WERI-Rb-1 (cell line): ENCODE results near the gene CCNQ.

Experiments
- DNase-seq: peaks from one replicate; pipeline ENCODE4 v3.0.0-alpha.2; 2020
- H3K27ac ChIP-seq: fragments of 250-450 bp; sonication (Bioruptor Pico); 2 replicates; pipeline ENCODE4 v1.5.1; 2020; ENCODE audit warnings: mild to moderate bottlenecking, moderate library complexity
- H3K27me3 ChIP-seq: fragments of 250-450 bp; sonication (Bioruptor Pico); 2 replicates; pipeline ENCODE4 v1.5.1; 2021; ENCODE audit warnings: mild to moderate bottlenecking, low read depth, moderate library complexity; ENCODE audit not compliant: insufficient read depth, severe bottlenecking
- H3K36me3 ChIP-seq: fragments of 250-450 bp; sonication (Bioruptor Pico); 2 replicates; pipeline ENCODE4 v1.5.1; 2020; ENCODE audit warnings: mild to moderate bottlenecking, moderate library complexity
- H3K4me3 ChIP-seq: 2 replicates; pipeline ENCODE4 v1.5.1; 2011; ENCODE audit warnings: low read depth, mild to moderate bottlenecking, control low read depth, low read length
- H3K9me3 ChIP-seq: fragments of 250-450 bp; sonication (Bioruptor Pico); 2 replicates; pipeline ENCODE4 v1.5.1; 2021; ENCODE audit warnings: mild to moderate bottlenecking, moderate library complexity; ENCODE audit not compliant: severe bottlenecking
- CTCF ChIP-seq: IDR thresholded peaks from 2 replicates; pipeline ENCODE4 v1.5.1; 2011; ENCODE audit warnings: low read depth, mild to moderate bottlenecking, control low read depth, inconsistent platforms, low read length

The CCNQ gene

GRCh38 chrX:153578200-153578835 is 20.6 kb downstream of the CCNQ start:
- Histone ChIP-seq H3K9me3 (no peaks in the 10 kb centered on the region), H3K4me3 (no peak overlapping the region), H3K27me3 (peaks cover 31% of the 10 kb centered on the region), H3K36me3 (no peaks in the 10 kb centered on the region), H3K27ac (peak overlapping the region; percentile 57; the same call in 1 of the 2 replicates)
- peak; percentile 55 for TF ChIP-seq CTCF
- no peak for DNase-seq

DNA sequence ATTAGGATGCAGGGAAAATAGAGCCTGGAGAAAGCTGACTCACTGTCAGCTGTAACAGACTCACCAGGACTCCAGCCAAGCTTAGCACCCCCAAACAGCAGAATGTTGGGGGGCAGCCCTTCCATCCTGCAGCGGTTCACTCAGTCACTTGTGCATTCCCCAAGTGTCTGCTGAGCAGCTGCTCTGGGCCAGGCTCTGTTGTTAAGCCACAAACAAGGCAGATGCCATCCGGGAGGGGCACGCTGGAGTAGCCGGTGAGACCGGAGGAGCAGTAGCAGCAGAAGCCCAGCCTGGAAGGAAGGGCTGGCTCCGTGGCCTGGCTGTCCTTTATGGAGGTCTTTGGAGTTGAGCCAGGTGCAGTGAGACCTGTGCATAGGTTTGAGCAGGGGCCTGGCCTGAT is 22.0 kb downstream of the CCNQ start:
- Histone ChIP-seq H3K9me3 (no peaks in the 10 kb centered on the region), H3K4me3 (no peak overlapping the region), H3K36me3 (no peaks in the 10 kb centered on the region), H3K27ac (peak overlapping the region; percentile 57), H3K27me3 (peaks cover 35% of the 10 kb centered on the region)
- TF ChIP-seq CTCF = no peak
- DNase-seq = peak; percentile 76

DNA sequence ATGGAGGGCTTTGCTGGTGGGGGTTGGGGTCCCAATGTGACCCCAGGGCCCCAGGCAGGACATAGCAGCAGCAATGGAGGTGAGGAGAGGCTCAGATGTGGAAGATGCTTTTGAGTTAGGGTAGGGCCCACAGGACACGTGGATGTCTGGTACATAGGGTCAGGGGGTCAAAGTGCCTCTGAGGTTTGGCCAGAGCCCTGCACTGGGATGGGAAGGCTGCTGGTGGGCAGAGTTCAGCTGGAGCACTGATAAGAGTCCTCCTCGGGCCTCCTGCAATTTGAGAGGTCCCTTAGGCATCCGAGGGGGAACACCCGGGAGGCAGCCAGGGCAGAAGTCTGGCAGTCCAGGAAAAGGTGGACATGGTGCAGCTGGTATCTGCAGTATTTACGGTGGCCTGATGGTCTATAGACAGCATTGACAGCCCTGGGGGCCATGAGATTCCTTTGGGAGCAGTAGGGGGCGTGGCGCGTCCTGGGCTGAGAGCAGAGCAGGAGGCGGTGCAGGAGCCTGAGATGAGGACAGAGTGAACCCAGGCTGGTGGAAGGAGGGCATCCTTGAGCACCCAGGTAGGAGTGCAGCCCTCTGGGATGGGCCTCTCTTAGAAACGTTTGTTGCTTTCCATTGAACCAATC is 22.6 kb downstream of the CCNQ start:
- no peaks in the 10 kb centered on the region for H3K9me3 ChIP-seq
- no peak overlapping the region for H3K4me3 ChIP-seq
- H3K27ac ChIP-seq = no peak overlapping the region
- DNase-seq = no peak
- H3K36me3 ChIP-seq = no peaks in the 10 kb centered on the region
- no peak for TF ChIP-seq CTCF
- H3K27me3 ChIP-seq = peaks cover 35% of the 10 kb centered on the region

DNA sequence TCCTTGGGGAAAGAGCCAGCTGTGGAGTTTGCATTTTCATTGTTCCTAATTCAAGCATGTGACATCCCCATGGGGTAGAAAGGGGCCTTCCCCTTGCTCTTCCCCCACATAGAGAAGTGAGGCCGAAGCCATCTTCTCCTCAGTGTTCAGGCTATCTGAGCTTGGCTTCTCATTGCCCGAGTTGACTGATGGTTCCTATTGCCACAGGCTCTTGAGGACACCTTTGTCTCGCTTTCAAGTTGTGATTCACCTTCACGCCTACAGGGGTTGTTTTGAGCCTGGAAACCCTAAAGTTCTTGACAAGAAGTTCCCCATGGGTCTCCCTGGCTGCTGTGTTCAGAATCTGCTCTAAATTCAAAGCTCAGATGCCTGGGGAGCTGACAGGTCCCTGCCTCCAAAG is 25.0 kb downstream of the CCNQ start:
- H3K9me3 ChIP-seq = no peaks in the 10 kb centered on the region
- H3K27ac ChIP-seq = no peak overlapping the region
- TF ChIP-seq CTCF = no peak
- no peak for DNase-seq
- H3K4me3 ChIP-seq = no peak overlapping the region
- H3K36me3 ChIP-seq = no peaks in the 10 kb centered on the region
- H3K27me3 ChIP-seq = peaks cover 31% of the 10 kb centered on the region

DNA sequence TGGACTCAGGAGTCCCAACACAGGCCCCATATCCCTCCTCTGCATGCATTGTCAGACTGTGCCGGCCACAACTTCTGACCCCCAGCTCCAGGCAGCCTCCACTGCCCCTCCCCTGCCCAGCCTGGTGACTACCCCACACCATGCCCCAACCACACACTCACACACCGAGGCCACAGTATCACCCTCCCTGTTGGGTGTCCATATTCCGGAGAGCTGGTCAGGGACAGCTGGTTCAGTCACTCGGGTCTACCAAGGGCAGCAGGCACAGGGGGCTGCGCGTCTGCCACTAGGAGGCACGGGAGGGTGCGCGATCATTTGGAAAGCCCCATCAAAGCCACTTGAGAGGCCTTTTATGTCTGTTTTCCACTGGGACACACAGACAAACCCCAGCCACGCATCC is 26.3 kb downstream of the CCNQ start:
- Histone ChIP-seq H3K36me3 (0 out of 2 replicates have a peak, but pooled peaks cover 3% of the 10 kb centered on the region), H3K4me3 (no peak overlapping the region), H3K27me3 (peaks cover 34% of the 10 kb centered on the region), H3K9me3 (no peaks in the 10 kb centered on the region), H3K27ac (no peak overlapping the region)
- no peak for TF ChIP-seq CTCF
- no peak for DNase-seq
